GM12891 (cell line): ENCODE data around the gene AP2A1.

Experiments used
- DNase-seq: peaks from one replicate; pipeline ENCODE4 v3.0.0; 2011; ENCODE audit warnings: low spot score; ENCODE audit not compliant: insufficient read length
- FAIRE-seq: peaks from 2 replicates; lab custom pipeline; 2011; peaks lifted over from hg19 to GRCh38; lab: Jason Lieb, UNC
- PAX5 ChIP-seq: IDR thresholded peaks from 2 replicates; pipeline ENCODE4 v1.6.1; 2011; ENCODE audit warnings: low read length, moderate library complexity, mild to moderate bottlenecking; ENCODE audit not compliant: insufficient read depth, severe bottlenecking
- POLR2A ChIP-seq: IDR thresholded peaks from 2 replicates; pipeline ENCODE4 v1.6.1; 2011; ENCODE audit warnings: low read depth, low read length, control low read depth
- POLR2AphosphoS5 ChIP-seq: IDR thresholded peaks from 2 replicates; pipeline ENCODE4 v1.6.1; 2011; ENCODE audit warnings: low read depth, low read length, control low read depth
- POU2F2 ChIP-seq: IDR thresholded peaks from 2 replicates; pipeline ENCODE4 v1.6.1; 2011; ENCODE audit warnings: low read depth, mild to moderate bottlenecking, control low read depth, low read length, moderate library complexity
- SPI1 ChIP-seq: IDR thresholded peaks from 2 replicates; pipeline ENCODE4 v1.6.1; 2011; ENCODE audit warnings: low read depth, low read length, control low read depth
- TAF1 ChIP-seq: IDR thresholded peaks from 2 replicates; pipeline ENCODE4 v1.6.1; 2011; ENCODE audit warnings: low read depth, low read length, control low read depth

Gene AP2A1

DNA sequence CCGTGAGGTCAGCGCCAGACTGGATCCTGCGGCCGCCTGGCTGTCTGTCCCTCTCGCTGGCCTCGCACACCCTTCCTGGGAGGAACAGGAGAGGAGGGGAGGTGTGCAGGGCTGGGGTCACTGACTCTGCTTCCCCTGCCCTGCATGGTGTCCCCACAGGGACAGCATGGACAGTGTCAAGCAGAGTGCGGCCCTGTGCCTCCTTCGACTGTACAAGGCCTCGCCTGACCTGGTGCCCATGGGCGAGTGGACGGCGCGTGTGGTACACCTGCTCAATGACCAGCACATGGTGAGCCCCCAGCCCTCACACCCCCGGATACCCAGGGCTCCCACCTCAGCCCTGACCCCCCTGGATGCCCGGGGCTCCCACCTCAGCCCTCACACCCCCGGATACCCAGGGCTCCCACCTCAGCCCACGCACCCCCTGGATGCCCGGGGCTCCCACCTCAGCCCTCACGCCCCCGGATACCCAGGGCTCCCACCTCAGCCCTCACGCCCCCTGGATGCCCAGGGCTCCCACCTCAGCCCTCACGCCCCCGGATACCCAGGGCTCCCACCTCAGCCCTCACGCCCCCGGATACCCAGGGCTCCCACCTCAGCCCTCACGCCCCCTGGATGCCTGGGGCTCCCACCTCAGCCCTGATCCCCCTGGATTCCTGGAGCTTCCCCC is 25.1 kb downstream of the AP2A1 start:
- no peak for DNase-seq
- TF ChIP-seq SPI1: no peak
- TF ChIP-seq POLR2AphosphoS5: no peak
- TF ChIP-seq POU2F2: no peak
- TF ChIP-seq PAX5: no peak
- no peak for TF ChIP-seq TAF1
- TF ChIP-seq POLR2A: no peak
- FAIRE-seq: no peak

DNA sequence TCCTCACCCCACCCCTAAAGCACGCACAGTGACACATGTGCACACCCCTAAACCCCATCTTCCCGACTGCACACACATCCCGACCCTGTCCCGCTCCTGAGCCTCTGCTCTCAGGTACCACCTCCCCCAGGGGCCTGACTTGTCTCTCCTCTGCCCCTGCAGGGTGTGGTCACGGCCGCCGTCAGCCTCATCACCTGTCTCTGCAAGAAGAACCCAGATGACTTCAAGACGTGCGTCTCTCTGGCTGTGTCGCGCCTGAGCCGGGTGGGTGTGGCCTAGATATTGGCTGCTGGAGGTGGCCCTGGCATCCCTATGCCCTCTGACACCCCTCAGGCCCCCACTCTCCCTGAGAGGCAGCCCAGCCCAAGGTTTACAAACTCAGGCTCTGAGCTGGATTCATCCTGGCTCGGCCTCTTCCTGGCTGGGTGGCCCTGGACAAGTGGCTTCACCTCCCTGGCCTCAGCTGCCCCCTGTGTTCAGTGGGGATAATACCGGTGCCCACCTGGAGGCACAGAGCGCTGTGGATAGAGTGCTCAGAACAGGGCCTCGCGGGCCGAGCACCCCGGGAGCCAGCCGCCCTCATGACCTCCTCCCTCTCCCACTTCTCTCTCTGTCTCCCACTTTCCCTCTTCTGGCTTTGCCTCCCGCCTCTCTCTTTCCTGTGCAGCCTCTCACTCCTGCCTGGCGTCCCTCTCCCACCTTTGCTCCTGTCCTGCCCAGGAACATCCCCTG is 26.2 kb downstream of the AP2A1 start:
- no peak for FAIRE-seq
- TF ChIP-seq SPI1: no peak
- no peak for TF ChIP-seq TAF1
- no peak for TF ChIP-seq POLR2AphosphoS5
- TF ChIP-seq POU2F2: no peak
- TF ChIP-seq PAX5: no peak
- no peak for TF ChIP-seq POLR2A
- DNase-seq: no peak

DNA sequence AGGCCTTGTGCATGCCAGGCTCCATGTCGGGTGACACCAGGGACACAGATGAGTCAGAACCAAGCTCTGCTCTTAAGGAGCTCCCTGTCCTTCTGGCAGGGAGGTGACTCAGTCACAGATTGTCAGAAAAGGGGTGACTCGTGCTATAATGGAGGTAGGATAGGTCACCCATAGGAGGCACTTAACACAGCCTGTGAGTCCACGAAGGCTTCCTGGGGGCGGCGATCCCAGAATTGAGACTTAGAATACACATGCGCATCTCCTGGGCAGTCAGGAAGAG is 26.7 kb downstream of the AP2A1 start:
- no peak for FAIRE-seq
- TF ChIP-seq POU2F2: no peak
- TF ChIP-seq TAF1: no peak
- no peak for TF ChIP-seq POLR2AphosphoS5
- TF ChIP-seq SPI1: no peak
- TF ChIP-seq POLR2A: no peak
- TF ChIP-seq PAX5: no peak

DNA sequence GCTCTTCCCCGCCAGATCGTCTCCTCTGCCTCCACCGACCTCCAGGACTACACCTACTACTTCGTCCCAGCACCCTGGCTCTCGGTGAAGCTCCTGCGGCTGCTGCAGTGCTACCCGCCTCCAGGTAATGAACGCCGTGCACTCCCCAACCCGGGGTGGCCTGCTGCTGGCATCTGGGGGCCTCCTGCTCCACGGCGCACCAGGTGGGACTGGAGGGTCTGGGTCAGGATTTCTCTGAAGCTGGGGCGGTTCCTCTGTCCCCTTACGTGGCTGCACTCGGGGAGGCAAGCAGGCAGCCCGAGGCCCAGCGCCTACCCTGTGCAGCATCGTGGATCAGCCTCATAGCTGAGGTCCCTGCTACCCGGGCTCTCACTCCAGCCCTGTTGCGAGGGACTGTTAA is 28.8 kb downstream of the AP2A1 start:
- no peak for FAIRE-seq

More for the DNA sequence above, 26.7 kb downstream of the AP2A1 start:
- DNase-seq: no peak

DNA sequence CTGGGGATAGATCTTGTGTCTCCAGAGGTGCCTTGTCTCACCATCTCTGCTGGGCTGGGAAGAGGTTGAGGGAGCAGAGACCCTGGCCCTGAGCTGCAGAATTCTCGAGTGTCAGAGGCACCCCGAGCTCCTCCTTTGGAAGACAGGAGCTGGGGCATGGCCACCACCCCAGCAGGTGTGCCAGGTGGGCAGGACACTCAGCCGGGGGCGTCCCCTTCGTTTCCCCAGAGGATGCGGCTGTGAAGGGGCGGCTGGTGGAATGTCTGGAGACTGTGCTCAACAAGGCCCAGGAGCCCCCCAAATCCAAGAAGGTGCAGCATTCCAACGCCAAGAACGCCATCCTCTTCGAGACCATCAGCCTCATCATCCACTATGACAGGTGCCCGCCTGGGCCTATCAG is 31.8 kb downstream of the AP2A1 start:
- FAIRE-seq (no peak), DNase-seq (no peak)
- TF ChIP-seq POLR2AphosphoS5 (no peak), POU2F2 (no peak), TAF1 (no peak), PAX5 (no peak), SPI1 (no peak), POLR2A (no peak)

More for the DNA sequence above, 28.8 kb downstream of the AP2A1 start:
- no peak for DNase-seq
- no peak for TF ChIP-seq POU2F2
- no peak for TF ChIP-seq TAF1
- no peak for TF ChIP-seq SPI1
- TF ChIP-seq POLR2A: no peak
- no peak for TF ChIP-seq PAX5
- no peak for TF ChIP-seq POLR2AphosphoS5

DNA sequence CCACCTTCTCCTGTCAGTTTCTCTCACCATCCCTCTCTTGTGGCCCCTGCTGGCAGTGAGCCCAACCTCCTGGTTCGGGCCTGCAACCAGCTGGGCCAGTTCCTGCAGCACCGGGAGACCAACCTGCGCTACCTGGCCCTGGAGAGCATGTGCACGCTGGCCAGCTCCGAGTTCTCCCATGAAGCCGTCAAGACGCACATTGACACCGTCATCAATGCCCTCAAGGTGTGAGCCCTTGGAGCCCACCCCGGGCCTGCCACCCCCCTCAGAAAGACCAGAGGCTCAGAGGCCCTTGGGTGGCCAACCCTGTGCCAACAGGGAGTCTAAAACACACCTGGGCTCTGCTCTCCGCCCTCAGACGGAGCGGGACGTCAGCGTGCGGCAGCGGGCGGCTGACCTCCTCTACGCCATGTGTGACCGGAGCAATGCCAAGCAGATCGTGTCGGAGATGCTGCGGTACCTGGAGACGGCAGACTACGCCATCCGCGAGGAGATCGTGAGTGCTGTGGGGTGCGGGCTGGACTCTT is 32.5 kb downstream of the AP2A1 start:
- FAIRE-seq: no peak
- no peak for DNase-seq
- TF ChIP-seq TAF1 (no peak), POU2F2 (no peak), PAX5 (no peak), POLR2AphosphoS5 (no peak), POLR2A (no peak), SPI1 (no peak)

DNA sequence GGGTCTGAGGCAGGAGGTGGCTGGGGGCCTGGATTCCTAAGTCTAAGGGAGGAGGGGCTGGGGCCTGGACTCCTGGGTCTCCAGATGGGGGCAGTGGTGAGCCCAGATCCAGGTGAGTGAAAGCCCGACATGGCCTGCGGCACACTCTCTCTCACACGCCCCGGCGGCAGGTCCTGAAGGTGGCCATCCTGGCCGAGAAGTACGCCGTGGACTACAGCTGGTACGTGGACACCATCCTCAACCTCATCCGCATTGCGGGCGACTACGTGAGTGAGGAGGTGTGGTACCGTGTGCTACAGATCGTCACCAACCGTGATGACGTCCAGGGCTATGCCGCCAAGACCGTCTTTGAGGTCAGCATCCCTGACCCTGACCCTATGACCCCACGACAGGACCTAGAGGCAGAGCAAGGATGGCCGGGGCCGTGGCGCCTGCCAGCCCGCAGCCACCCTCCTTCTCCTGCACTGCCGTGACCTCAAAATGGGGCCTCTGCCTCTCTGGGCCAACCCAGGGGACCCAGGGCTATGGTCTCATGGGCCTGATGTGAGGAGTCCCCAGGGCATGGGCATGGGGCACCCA is 33.1 kb downstream of the AP2A1 start:
- no peak for TF ChIP-seq POU2F2
- TF ChIP-seq TAF1: no peak
- no peak for TF ChIP-seq POLR2A
- TF ChIP-seq SPI1: no peak
- no peak for TF ChIP-seq POLR2AphosphoS5
- no peak for TF ChIP-seq PAX5
- FAIRE-seq (no peak), DNase-seq (no peak)

DNA sequence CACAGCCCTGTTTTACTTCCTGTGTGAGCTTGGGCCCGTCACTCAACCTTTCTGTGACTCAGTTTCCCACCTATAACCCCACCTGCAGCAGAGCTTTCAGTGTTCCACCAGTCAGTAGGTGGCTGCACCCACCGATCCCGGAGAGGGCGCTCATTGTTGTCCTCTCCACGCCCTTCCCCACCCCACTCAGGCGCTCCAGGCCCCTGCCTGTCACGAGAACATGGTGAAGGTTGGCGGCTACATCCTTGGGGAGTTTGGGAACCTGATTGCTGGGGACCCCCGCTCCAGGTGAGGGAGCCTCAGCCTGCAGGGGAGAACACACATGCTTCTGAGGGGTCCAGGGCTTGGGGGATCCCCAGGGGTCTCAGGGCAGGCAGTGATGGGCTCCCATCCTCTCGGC is 34.0 kb downstream of the AP2A1 start:
- FAIRE-seq: no peak
- TF ChIP-seq POLR2AphosphoS5 (no peak), TAF1 (no peak), PAX5 (no peak), POU2F2 (no peak), POLR2A (no peak), SPI1 (no peak)

DNA sequence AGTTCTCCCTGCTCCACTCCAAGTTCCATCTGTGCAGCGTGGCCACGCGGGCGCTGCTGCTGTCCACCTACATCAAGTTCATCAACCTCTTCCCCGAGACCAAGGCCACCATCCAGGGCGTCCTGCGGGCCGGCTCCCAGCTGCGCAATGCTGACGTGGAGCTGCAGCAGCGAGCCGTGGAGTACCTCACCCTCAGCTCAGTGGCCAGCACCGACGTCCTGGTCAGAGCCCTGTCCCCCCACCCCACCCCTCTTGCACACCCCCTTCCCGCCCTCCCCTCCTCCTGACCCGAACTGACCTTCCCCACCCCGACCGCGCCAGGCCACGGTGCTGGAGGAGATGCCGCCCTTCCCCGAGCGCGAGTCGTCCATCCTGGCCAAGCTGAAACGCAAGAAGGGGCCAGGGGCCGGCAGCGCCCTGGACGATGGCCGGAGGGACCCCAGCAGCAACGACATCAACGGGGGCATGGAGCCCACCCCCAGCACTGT is 34.6 kb downstream of the AP2A1 start:
- DNase-seq: no peak
- no peak for TF ChIP-seq PAX5
- no peak for FAIRE-seq

More for the DNA sequence above, 34.0 kb downstream of the AP2A1 start:
- no peak for DNase-seq
